Lung (tissue), 12 donors: Measurements from ENCODE around the gene GMEB2. TPM values are rescaled to one million over a fixed set of nuclear protein-coding genes. Genes with fewer than 3 reads are reported as not detected.

ENCODE experiments used
- ATAC-seq: fragments of 200-7000 bp; cut with Tn5 transposase; one replicate; pipeline ENCODE4 v1.9.1; 2020; ENCODE audit warnings: moderate number of reproducible peaks; ENCODE audit not compliant: insufficient read depth, low FRiP score
- DNase-seq, 3 donors: peaks; one replicate each; pipeline ENCODE4 v3.0.0-alpha.2; 2013 to 2017
- H3K27ac ChIP-seq, 2 donors: one replicate each; pipeline ENCODE4 v1.5.1; 2013; ENCODE audit warnings: mild to moderate bottlenecking in 2 of 2, moderate library complexity in 2 of 2, control low read depth in 1 of 2, inconsistent platforms in 1 of 2, low read depth in 1 of 2, low read length in 1 of 2
- H3K27me3 ChIP-seq, 3 donors: one replicate each; pipeline ENCODE4 v1.5.1; 2013; ENCODE audit warnings: low read length in 2 of 3; ENCODE audit not compliant: control insufficient read depth in 3 of 3, insufficient read depth in 3 of 3
- H3K36me3 ChIP-seq, 4 donors: one replicate each; pipeline ENCODE4 v1.5.1; 2013; ENCODE audit warnings: low read length in 4 of 4, mild to moderate bottlenecking in 1 of 4, moderate library complexity in 1 of 4; ENCODE audit not compliant: control insufficient read depth in 4 of 4, insufficient read depth in 4 of 4
- H3K4me1 ChIP-seq, 5 donors: one replicate each; pipeline ENCODE4 v1.5.1; 2013; ENCODE audit warnings: low read length in 5 of 5, mild to moderate bottlenecking in 2 of 5, moderate library complexity in 1 of 5; ENCODE audit not compliant: control insufficient read depth in 5 of 5, insufficient read depth in 5 of 5
- H3K4me3 ChIP-seq: one replicate; pipeline ENCODE4 v1.5.1; 2013; ENCODE audit warnings: mild to moderate bottlenecking, control low read depth, moderate library complexity
- H3K9ac ChIP-seq, 2 donors: one replicate each; pipeline ENCODE4 v1.5.1; 2013; ENCODE audit warnings: low read length in 2 of 2, control low read depth in 1 of 2; ENCODE audit not compliant: insufficient read depth in 1 of 2
- H3K9me3 ChIP-seq, 4 donors: one replicate each; pipeline ENCODE4 v1.5.1; 2013; ENCODE audit warnings: low read length in 3 of 4, mild to moderate bottlenecking in 1 of 4, moderate library complexity in 1 of 4; ENCODE audit not compliant: control insufficient read depth in 4 of 4, insufficient read depth in 3 of 4
- WGBS, 2 donors: extraction: QIAGEN DNeasy Blood & Tissue Kit; methylation state at CpG; one replicate each; pipeline ENCODE4 v1.1.7; 2013; 5-methylcytosine and 5-hydroxymethylcytosine counted together
- polyA plus RNA-seq, 2 donors: library from polyadenylated mRNA; stranded (reverse); fragments of 200-250 nt; gene quantifications; one replicate each; pipeline ENCODE4 v1.2.1, GENCODE V29; 2013
- total RNA-seq, 2 donors: library from RNA; depleted of rRNA in 1 of 2; stranded (reverse); fragments of >200 nt in 1 of 2; gene quantifications; one replicate each; pipeline ENCODE4 v1.2.1, GENCODE V29; 2014 to 2021
- TF ChIP-seq, protein P1 (sequence below): IDR thresholded peaks from 2 replicates; pipeline ENCODE4 v1.5.1; 2012; ENCODE audit warnings: mild to moderate bottlenecking; ENCODE audit errors: control extremely low read depth, extremely low read depth
- donor health status: control.
- donor health status: control.
- donor health status: Bipolar disorder and iron deficiency.
- donor health status: healthy.
- donor health status: DM: yes; HTN: yes; CAD: no.

The GMEB2 gene
- total and polyA plus RNA-seq, 4 donors: 7.6 to 12.9 (median 10.3) TPM

DNA sequence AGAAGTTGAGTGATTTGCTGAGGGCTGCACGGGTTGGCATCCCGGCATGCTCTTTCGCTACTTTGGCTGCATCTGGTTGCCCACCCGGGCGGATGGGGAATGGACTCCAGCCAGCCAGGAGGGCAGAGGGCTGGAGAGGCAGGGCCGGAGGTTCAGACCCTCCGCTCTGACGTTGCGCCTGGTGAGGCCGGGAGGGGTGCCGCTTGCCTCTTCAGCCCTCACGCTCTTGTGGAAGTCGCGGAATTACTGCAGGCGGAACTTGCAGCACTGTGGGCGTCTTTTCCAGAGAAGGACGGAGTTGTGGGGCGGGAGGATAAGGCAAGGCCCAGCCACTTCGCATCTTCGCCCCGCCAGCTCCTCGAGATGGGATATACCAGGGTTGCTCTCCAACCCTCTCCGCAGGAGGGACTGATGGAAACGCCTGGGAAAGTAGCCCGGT lies 31.9 kb upstream of the GMEB2 start:
- no peaks in the 10 kb centered on the region for H3K9me3 ChIP-seq
- no peak overlapping the region for H3K9ac ChIP-seq
- H3K4me3 ChIP-seq: peak overlapping the region; percentile 73
- ATAC-seq: peak; percentile 5
- H3K4me1 ChIP-seq: peaks cover 0 to 27% (median 11%) of the 10 kb centered on the region in 5 donors
- no peaks in the 10 kb centered on the region for H3K27me3 ChIP-seq
- H3K27ac ChIP-seq: peak overlapping the region; percentile 59 to 86
- peaks cover 0 to 30% (median 10%) of the 10 kb centered on the region in 4 donors for H3K36me3 ChIP-seq
- 3% methylated on average over 25 of the region's 25 CpGs for WGBS, 2 donors
- DNase-seq: no peak
- TF ChIP-seq, protein P1, sequence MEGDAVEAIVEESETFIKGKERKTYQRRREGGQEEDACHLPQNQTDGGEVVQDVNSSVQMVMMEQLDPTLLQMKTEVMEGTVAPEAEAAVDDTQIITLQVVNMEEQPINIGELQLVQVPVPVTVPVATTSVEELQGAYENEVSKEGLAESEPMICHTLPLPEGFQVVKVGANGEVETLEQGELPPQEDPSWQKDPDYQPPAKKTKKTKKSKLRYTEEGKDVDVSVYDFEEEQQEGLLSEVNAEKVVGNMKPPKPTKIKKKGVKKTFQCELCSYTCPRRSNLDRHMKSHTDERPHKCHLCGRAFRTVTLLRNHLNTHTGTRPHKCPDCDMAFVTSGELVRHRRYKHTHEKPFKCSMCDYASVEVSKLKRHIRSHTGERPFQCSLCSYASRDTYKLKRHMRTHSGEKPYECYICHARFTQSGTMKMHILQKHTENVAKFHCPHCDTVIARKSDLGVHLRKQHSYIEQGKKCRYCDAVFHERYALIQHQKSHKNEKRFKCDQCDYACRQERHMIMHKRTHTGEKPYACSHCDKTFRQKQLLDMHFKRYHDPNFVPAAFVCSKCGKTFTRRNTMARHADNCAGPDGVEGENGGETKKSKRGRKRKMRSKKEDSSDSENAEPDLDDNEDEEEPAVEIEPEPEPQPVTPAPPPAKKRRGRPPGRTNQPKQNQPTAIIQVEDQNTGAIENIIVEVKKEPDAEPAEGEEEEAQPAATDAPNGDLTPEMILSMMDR: no peak

DNA sequence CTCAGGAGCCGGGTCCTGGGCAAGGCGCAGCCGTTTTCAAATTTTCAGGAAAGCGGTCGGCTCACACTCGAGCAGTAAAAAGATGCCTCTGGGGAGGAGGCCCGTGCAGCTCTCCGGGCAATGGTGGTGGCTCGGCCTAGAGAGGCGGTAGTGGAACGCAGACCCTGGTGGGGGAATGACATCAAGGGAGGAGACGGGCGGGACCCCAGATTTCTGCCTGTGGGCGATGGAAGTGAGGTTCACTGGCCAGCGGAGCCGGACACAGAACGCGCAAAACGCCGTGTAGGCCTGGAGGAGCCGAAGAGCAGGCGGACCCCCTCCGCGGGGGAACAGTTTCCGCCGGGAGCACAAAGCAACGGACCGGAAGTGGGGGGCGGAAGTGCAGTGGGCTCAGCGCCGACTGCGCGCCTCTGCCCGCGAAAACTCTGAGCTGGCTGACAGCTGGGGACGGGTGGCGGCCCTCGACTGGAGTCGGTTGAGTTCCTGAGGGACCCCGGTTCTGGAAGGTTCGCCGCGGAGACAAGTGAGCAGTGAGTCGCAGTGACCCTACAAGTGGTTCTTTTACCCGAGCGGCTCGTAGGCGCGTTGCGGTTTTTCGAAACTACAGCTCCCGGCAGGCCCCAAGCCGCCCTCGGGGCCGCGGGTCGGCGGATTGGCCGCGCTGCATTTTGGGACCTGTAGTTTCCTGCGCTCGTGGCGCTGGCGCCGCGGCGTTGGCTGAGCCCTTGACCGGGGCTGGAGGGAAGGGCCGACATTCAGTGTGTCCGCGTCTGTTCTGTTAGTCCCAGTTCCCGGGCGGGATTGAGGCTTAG lies 31.2 kb upstream of the GMEB2 start, which contains the start of gene RTEL1:
TSS of gene RTEL1 (plus strand) at position 376 of the 812 bp plus-strand sequence. CDS start 1,091 bp downstream, outside the sequence.
- ATAC-seq (peak; percentile 95), DNase-seq (peak; percentile 93 to 96 (median 95))
- H3K4me1 ChIP-seq: peaks cover 0 to 30% (median 14%) of the 10 kb centered on the region in 5 donors
- peak within 1 kb of the TSS; percentile 73 for H3K4me3 ChIP-seq
- H3K27me3 ChIP-seq: no peaks in the 10 kb centered on the region
- peaks cover 0 to 24% (median 10%) of the 10 kb centered on the region in 4 donors for H3K36me3 ChIP-seq
- 2 to 3% methylated on average over 73 of the region's 73 CpGs for WGBS, 2 donors
- TF ChIP-seq, protein P1: no peak
- peak within 1 kb of the TSS; percentile 86 to 90 for H3K27ac ChIP-seq
- H3K9me3 ChIP-seq: no peaks in the 10 kb centered on the region
- peak within 1 kb of the TSS in 1 of 2 donors; percentile 1 for H3K9ac ChIP-seq

DNA sequence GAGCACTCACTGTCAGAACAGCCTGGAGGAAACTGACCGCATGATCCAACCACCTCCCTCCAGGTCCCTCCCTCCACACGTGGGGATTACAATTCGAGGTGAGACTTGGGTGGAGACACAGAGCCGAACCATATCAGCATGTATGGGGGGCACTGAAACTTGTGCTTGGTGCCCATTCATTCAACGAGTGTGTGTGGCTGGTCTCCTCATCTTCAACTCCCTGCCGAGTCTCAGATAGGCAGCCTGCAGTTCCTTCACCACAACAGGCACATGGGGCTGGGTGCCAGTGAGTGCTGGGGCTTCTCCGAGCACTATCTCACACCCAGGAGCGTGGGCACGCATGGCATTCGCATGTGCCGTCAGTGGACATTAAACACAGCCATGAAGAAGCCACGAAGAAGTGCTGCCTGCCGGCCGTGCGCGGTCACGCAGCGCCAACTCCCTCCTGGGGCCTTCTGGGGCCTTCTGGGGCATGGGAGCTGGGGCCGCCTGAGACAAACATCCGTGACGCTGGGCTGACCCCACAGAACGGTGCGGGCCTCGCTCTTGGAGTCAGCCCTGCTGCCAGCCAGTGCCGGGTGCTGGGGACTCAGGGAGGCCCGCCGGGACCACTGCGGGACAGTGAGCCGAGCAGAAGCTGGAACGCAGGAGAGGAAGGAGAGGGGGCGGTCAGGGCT lies 30.5 kb upstream of the GMEB2 start:
- peak overlapping the region; percentile 84 to 90 for H3K27ac ChIP-seq
- H3K4me3 ChIP-seq: no peak overlapping the region
- DNase-seq (peak; percentile 24 to 32 (median 28)), ATAC-seq (no peak)
- H3K4me1 ChIP-seq: peaks cover 0 to 30% (median 14%) of the 10 kb centered on the region in 5 donors
- 56 to 64% methylated on average over 31 of the region's 31 CpGs for WGBS, 2 donors
- no peaks in the 10 kb centered on the region for H3K27me3 ChIP-seq
- no peaks in the 10 kb centered on the region for H3K9me3 ChIP-seq
- peaks cover 0 to 17% (median 10%) of the 10 kb centered on the region in 4 donors for H3K36me3 ChIP-seq
- TF ChIP-seq, protein P1: no peak
- peak overlapping the region in 1 of 2 donors; percentile 1 for H3K9ac ChIP-seq
